Kidney (tissue), 14 donors: Measurements from ENCODE around the gene RTEL1. TPM values are rescaled to one million over a fixed set of nuclear protein-coding genes. Genes with fewer than 3 reads are reported as not detected.

Experiments
- DNase-seq, 5 donors: peaks; one replicate each; pipeline ENCODE4 v3.0.0-alpha.2; 2013 to 2020
- FAIRE-seq: peaks from 2 replicates; lab custom pipeline; 2012; peaks lifted over from hg19 to GRCh38; lab: Jason Lieb, UNC
- H3K27ac ChIP-seq, 2 donors: one replicate each; pipeline ENCODE4 v1.7.0; 2013; ENCODE audit warnings: low read depth in 2 of 2, low read length in 2 of 2, inconsistent platforms in 1 of 2
- H3K27me3 ChIP-seq: one replicate; pipeline ENCODE4 v1.7.1; 2013; ENCODE audit warnings: low read length, inconsistent platforms; ENCODE audit not compliant: control insufficient read depth, insufficient read depth
- H3K36me3 ChIP-seq, 3 donors: one replicate each; pipeline versions ENCODE4 v1.7.0 to v1.7.1; 2013; ENCODE audit warnings: low read length in 3 of 3, control low read depth in 1 of 3, inconsistent platforms in 1 of 3; ENCODE audit not compliant: insufficient read depth in 3 of 3, control insufficient read depth in 2 of 3
- H3K4me1 ChIP-seq, 3 donors: one replicate each; pipeline versions ENCODE4 v1.7.0 to v1.7.1; 2013; ENCODE audit warnings: low read length in 3 of 3, inconsistent platforms in 1 of 3, low read depth in 1 of 3; ENCODE audit not compliant: control insufficient read depth in 2 of 3, insufficient read depth in 2 of 3
- H3K4me3 ChIP-seq, 3 donors: one replicate each; pipeline versions ENCODE4 v1.7.0 to v1.8.1; 2013; ENCODE audit warnings: low read length in 3 of 3, control low read depth in 1 of 3, inconsistent platforms in 1 of 3
- H3K9ac ChIP-seq, 3 donors: one replicate each; pipeline versions ENCODE4 v1.7.0 to v1.7.1; 2013; ENCODE audit warnings: low read length in 3 of 3, control low read depth in 1 of 3, inconsistent platforms in 1 of 3
- H3K9me3 ChIP-seq, 3 donors: one replicate each; pipeline versions ENCODE4 v1.7.0 to v1.7.1; 2013; ENCODE audit warnings: low read length in 3 of 3, control low read depth in 1 of 3, inconsistent platforms in 1 of 3; ENCODE audit not compliant: control insufficient read depth in 2 of 3, insufficient read depth in 1 of 3
- CTCF ChIP-seq: IDR thresholded peaks from 3 replicates; pipeline ENCODE4 v1.5.1; 2012; ENCODE audit warnings: mild to moderate bottlenecking, moderate library complexity, borderline replicate concordance; ENCODE audit not compliant: insufficient read depth; ENCODE audit errors: extremely low read depth
- intact Hi-C: fragments of 100-400 bp; cut with DNase I; formaldehyde crosslinking; loops from one replicate; pipeline ENCODE4 v1.11.1; 2022
- polyA plus RNA-seq: library from polyadenylated mRNA; stranded (reverse); fragments of 350-450 nt; fragmentation: Illumina TruSeq; extraction: RNeasy Lipid Tissue Mini Kit (QIAGEN cat#74804); gene quantifications from one replicate; pipeline ENCODE4 v1.2.3, GENCODE V29; 2014; ENCODE audit warnings: low read depth, low replicate concordance; ENCODE audit not compliant: insufficient read depth
- total RNA-seq: library from RNA; stranded (reverse); fragmentation: NEBNext Ultra II Directional; extraction: Animal tissue kit (Norgen Biotek cat#: 25700); gene quantifications from one replicate; pipeline ENCODE4 v1.2.1, GENCODE V29; 2021
- donor health status: control.
- donor health status: control.
- donor health status: control.
- donor health status: control.
- donor health status: control.
- donor health status: DM: yes; HTN: yes; CAD: no.
- donor health status: Normal renal cell carcinoma (clear cell type).

The RTEL1 gene
- total and polyA plus RNA-seq, 2 donors from 2014 or later = 5.3 to 37.7 TPM

- intact Hi-C loops = no loop called here
- no peak overlapping the region for H3K4me3 ChIP-seq
- H3K27me3 ChIP-seq = no peaks in the 10 kb centered on the region
- FAIRE-seq (no peak), DNase-seq (peak in 1 of 5 donors; percentile 67)
- no peaks in the 10 kb centered on the region for H3K36me3 ChIP-seq
- peaks cover 0 to 17% (median 0%) of the 10 kb centered on the region in 3 donors for H3K4me1 ChIP-seq
- peak overlapping the region in 1 of 2 donors; percentile 51 for H3K27ac ChIP-seq
- TF ChIP-seq CTCF = no peak
- H3K9me3 ChIP-seq = no peaks in the 10 kb centered on the region
- H3K9ac ChIP-seq = no peak overlapping the region
Observed at GRCh38 chr20:63680857-63681608, 22.9 kb downstream of the RTEL1 start.

- H3K27me3 ChIP-seq = no peaks in the 10 kb centered on the region
Observed at GRCh38 chr20:63681609-63682142, 23.6 kb downstream of the RTEL1 start.

GRCh38 chr20:63682384-63683139, 24.4 kb downstream of the RTEL1 start:
- FAIRE-seq (no peak), DNase-seq (peak in 1 of 5 donors; percentile 98)
- peak overlapping the region; percentile 57 to 67 for H3K27ac ChIP-seq
- no peaks in the 10 kb centered on the region for H3K36me3 ChIP-seq
- intact Hi-C loops = no loop called here
- no peak for TF ChIP-seq CTCF
- no peaks in the 10 kb centered on the region for H3K9me3 ChIP-seq
- peaks cover 0 to 30% (median 5%) of the 10 kb centered on the region in 3 donors for H3K4me1 ChIP-seq
- H3K27me3 ChIP-seq = no peaks in the 10 kb centered on the region
- no peak overlapping the region for H3K9ac ChIP-seq
- H3K4me3 ChIP-seq = no peak overlapping the region

More at GRCh38 chr20:63681609-63682142, 23.6 kb downstream of the RTEL1 start:
- intact Hi-C loops = no loop called here
- no peak overlapping the region for H3K9ac ChIP-seq
- H3K27ac ChIP-seq = peak overlapping the region; percentile 32 to 51
- peak in 1 of 5 donors; percentile 71 for DNase-seq
- H3K36me3 ChIP-seq = no peaks in the 10 kb centered on the region
- no peak overlapping the region for H3K4me3 ChIP-seq
- H3K9me3 ChIP-seq = no peaks in the 10 kb centered on the region
- H3K4me1 ChIP-seq = peaks cover 0 to 23% (median 3%) of the 10 kb centered on the region in 3 donors
- FAIRE-seq = no peak
- TF ChIP-seq CTCF = no peak
